WTC11 (cell line): ENCODE results near the gene PCDHGA6. TPM values are rescaled to one million over a fixed set of nuclear protein-coding genes. Genes with fewer than 3 reads are reported as not detected.

Experiments
- ATAC-seq: fragments of 200-7000 bp; cut with Tn5 transposase; 2 replicates; pipeline ENCODE4 v1.10.0; 2021; ENCODE audit warnings: mild to moderate bottlenecking, moderate library complexity
- CTCF ChIA-PET: fragments of 300-600 bp; sonication (Branson Sonifier 250); formaldehyde crosslinking; loops from one replicate; lab custom pipeline; 2021; ENCODE audit warnings: antibody characterized with exemption; lab: Charles Lee
- POLR2A ChIA-PET: fragments of 350-600 bp; sonication (Branson Sonifier 250); formaldehyde crosslinking; loops from one replicate; lab custom pipeline; 2021; ENCODE audit warnings: antibody characterized with exemption; lab: Charles Lee
- DNase-seq: peaks from one replicate; pipeline ENCODE4 v3.0.0; 2021; ENCODE audit warnings: low spot score
- H3K27ac Mint-ChIP-seq: 2 replicates; pipeline ENCODE4 v1.8.0; 2021; ENCODE audit warnings: mixed read lengths
- H3K27me3 Mint-ChIP-seq: 2 replicates; pipeline ENCODE4 v1.8.0; 2021; ENCODE audit warnings: low read depth, mild to moderate bottlenecking, moderate library complexity, mixed read lengths
- H3K36me3 Mint-ChIP-seq: 2 replicates; pipeline ENCODE4 v1.8.0; 2021; ENCODE audit warnings: mixed read lengths
- H3K4me1 Mint-ChIP-seq: 2 replicates; pipeline ENCODE4 v1.8.0; 2022; ENCODE audit warnings: mixed read lengths
- H3K4me3 Mint-ChIP-seq: 2 replicates; pipeline ENCODE4 v1.8.0; 2021; ENCODE audit warnings: mild to moderate bottlenecking, moderate library complexity, mixed read lengths
- H3K9me3 Mint-ChIP-seq: 2 replicates; pipeline ENCODE4 v1.8.0; 2021; ENCODE audit warnings: mixed read lengths
- ETV6 ChIP-seq: sonication (generic); formaldehyde crosslinking; IDR thresholded peaks from 2 replicates; pipeline ENCODE4 v1.8.1; 2022; ENCODE audit warnings: mild to moderate bottlenecking, missing genetic modification reagents
- FOXJ3 ChIP-seq: sonication (generic); formaldehyde crosslinking; IDR thresholded peaks from 2 replicates; pipeline ENCODE4 v1.9.0; 2021; ENCODE audit warnings: missing genetic modification reagents, mild to moderate bottlenecking, borderline replicate concordance
- FOXK1 ChIP-seq: sonication (generic); formaldehyde crosslinking; IDR thresholded peaks from 2 replicates; pipeline ENCODE4 v1.8.0; 2022; ENCODE audit warnings: mild to moderate bottlenecking, moderate library complexity, missing genetic modification reagents
- MXD4 ChIP-seq: fragments of 250-450 bp; sonication (Bioruptor Pico); IDR thresholded peaks from 2 replicates; pipeline ENCODE4 v1.8.0; 2021; ENCODE audit warnings: mild to moderate bottlenecking, moderate library complexity, borderline replicate concordance
- NR2C2 ChIP-seq: sonication (generic); formaldehyde crosslinking; IDR thresholded peaks from 2 replicates; pipeline ENCODE4 v1.8.0; 2022; ENCODE audit warnings: mild to moderate bottlenecking, missing genetic modification reagents
- NR3C1 ChIP-seq: sonication (generic); formaldehyde crosslinking; conservative IDR thresholded peaks from 2 replicates; pipeline ENCODE4 v1.8.1; 2023; ENCODE audit warnings: low read depth, mild to moderate bottlenecking, missing genetic modification reagents
- PRRX2 ChIP-seq: fragments of 250-450 bp; sonication (Bioruptor Pico); IDR thresholded peaks from 2 replicates; pipeline ENCODE4 v1.8.0; 2021; ENCODE audit warnings: mild to moderate bottlenecking
- RORB ChIP-seq: fragments of 250-450 bp; sonication (Bioruptor Pico); IDR thresholded peaks from 2 replicates; pipeline ENCODE4 v1.9.0; 2021; ENCODE audit warnings: mild to moderate bottlenecking
- SOX15 ChIP-seq: fragments of 250-450 bp; sonication (Bioruptor Pico); IDR thresholded peaks from 2 replicates; pipeline ENCODE4 v1.9.0; 2021; ENCODE audit warnings: mild to moderate bottlenecking
- SP1 ChIP-seq: sonication (generic); formaldehyde crosslinking; conservative IDR thresholded peaks from 2 replicates; pipeline ENCODE4 v1.8.1; 2022; ENCODE audit warnings: missing genetic modification reagents
- TCF7 ChIP-seq: sonication (generic); formaldehyde crosslinking; IDR thresholded peaks from 2 replicates; pipeline ENCODE4 v1.8.0; 2022; ENCODE audit warnings: mild to moderate bottlenecking, low read depth, missing genetic modification reagents, moderate library complexity
- TEAD1 ChIP-seq: sonication (generic); formaldehyde crosslinking; IDR thresholded peaks from 2 replicates; pipeline ENCODE4 v1.8.0; 2022; ENCODE audit warnings: mild to moderate bottlenecking, missing genetic modification reagents
- ZBTB21 ChIP-seq: sonication (generic); formaldehyde crosslinking; IDR thresholded peaks from 2 replicates; pipeline ENCODE4 v1.8.1; 2023; ENCODE audit warnings: mild to moderate bottlenecking, missing genetic modification reagents, borderline replicate concordance
- ZNF263 ChIP-seq: sonication (generic); formaldehyde crosslinking; IDR thresholded peaks from 2 replicates; pipeline ENCODE4 v1.8.1; 2022; ENCODE audit warnings: low read depth, mild to moderate bottlenecking, moderate library complexity, missing genetic modification reagents
- total RNA-seq: library from RNA; stranded (reverse); gene quantifications from 3 replicates; pipeline ENCODE4 v1.2.3, GENCODE V29; 2021
- TF ChIP-seq, protein P1 (sequence below): sonication (generic); formaldehyde crosslinking; IDR thresholded peaks from 2 replicates; pipeline ENCODE4 v1.8.1; 2023; ENCODE audit warnings: mild to moderate bottlenecking, missing genetic modification reagents
- TF ChIP-seq, protein P2 (sequence below): sonication (generic); formaldehyde crosslinking; IDR thresholded peaks from 2 replicates; pipeline ENCODE4 v1.8.0; 2023; ENCODE audit warnings: mild to moderate bottlenecking, missing genetic modification reagents
- TF ChIP-seq, protein P3 (sequence below): sonication (generic); formaldehyde crosslinking; IDR thresholded peaks from 2 replicates; pipeline ENCODE4 v1.8.0; 2022; ENCODE audit warnings: mild to moderate bottlenecking, missing genetic modification reagents
- TF ChIP-seq, protein P4 (sequence below): fragments of 200-600 bp; IDR thresholded peaks from 2 replicates; pipeline ENCODE4 v1.8.0; 2022; ENCODE audit warnings: antibody characterized with exemption
- TF ChIP-seq, protein P5 (sequence below): sonication (generic); formaldehyde crosslinking; IDR thresholded peaks from 2 replicates; pipeline ENCODE4 v1.8.0; 2022; ENCODE audit warnings: mild to moderate bottlenecking, missing genetic modification reagents
- TF ChIP-seq, protein P6 (sequence below): sonication (generic); formaldehyde crosslinking; IDR thresholded peaks from 2 replicates; pipeline ENCODE4 v1.8.0; 2022; ENCODE audit warnings: mild to moderate bottlenecking, missing genetic modification reagents
- TF ChIP-seq, protein P7 (sequence below): fragments of 250-450 bp; sonication (Bioruptor Pico); IDR thresholded peaks from 2 replicates; pipeline ENCODE4 v1.9.0; 2021; ENCODE audit warnings: moderate library complexity, mild to moderate bottlenecking, inconsistent platforms, borderline replicate concordance

Gene PCDHGA6
- total RNA-seq, 1 experiment from 2014 or later: 3.3 TPM

DNA sequence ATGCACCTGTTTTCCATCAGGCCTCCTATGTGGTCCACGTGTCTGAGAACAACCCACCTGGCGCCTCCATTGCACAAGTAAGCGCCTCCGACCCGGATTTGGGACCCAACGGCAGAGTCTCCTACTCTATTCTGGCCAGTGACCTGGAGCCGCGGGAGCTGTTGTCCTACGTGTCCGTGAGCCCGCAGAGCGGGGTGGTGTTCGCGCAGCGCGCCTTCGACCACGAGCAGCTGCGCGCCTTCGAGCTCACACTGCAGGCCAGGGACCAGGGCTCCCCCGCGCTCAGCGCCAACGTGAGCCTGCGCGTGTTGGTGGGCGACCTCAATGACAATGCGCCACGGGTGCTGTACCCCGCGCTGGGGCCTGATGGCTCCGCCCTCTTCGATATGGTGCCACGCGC is 22.1 kb upstream of the PCDHGA6 start:
- ChIA-PET CTCF (interaction anchor here (0.8 to 3.7 kb wide), 6 partner anchors 8 to 206 kb away, joined by 3 to 27 read pairs (median 12); partner anchors contain the start of genes PCDHB14, PCDHB15, PCDHGA10 and PCDHGB2), POLR2A (no interaction called here)
- Mint-ChIP-seq H3K27me3 (peaks cover 8% of the 10 kb centered on the region), H3K36me3 (peaks cover 56% of the 10 kb centered on the region), H3K4me3 (no peak overlapping the region)
- TF ChIP-seq ZBTB21 (no peak), PRRX2 (CRISPR knock-in tag) (no peak), FOXJ3 (CRISPR knock-in tag) (no peak), SOX15 (no peak)
- TF ChIP-seq, protein P1, sequence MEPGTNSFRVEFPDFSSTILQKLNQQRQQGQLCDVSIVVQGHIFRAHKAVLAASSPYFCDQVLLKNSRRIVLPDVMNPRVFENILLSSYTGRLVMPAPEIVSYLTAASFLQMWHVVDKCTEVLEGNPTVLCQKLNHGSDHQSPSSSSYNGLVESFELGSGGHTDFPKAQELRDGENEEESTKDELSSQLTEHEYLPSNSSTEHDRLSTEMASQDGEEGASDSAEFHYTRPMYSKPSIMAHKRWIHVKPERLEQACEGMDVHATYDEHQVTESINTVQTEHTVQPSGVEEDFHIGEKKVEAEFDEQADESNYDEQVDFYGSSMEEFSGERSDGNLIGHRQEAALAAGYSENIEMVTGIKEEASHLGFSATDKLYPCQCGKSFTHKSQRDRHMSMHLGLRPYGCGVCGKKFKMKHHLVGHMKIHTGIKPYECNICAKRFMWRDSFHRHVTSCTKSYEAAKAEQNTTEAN (CRISPR knock-in tag): no peak
- TF ChIP-seq, protein P2, sequence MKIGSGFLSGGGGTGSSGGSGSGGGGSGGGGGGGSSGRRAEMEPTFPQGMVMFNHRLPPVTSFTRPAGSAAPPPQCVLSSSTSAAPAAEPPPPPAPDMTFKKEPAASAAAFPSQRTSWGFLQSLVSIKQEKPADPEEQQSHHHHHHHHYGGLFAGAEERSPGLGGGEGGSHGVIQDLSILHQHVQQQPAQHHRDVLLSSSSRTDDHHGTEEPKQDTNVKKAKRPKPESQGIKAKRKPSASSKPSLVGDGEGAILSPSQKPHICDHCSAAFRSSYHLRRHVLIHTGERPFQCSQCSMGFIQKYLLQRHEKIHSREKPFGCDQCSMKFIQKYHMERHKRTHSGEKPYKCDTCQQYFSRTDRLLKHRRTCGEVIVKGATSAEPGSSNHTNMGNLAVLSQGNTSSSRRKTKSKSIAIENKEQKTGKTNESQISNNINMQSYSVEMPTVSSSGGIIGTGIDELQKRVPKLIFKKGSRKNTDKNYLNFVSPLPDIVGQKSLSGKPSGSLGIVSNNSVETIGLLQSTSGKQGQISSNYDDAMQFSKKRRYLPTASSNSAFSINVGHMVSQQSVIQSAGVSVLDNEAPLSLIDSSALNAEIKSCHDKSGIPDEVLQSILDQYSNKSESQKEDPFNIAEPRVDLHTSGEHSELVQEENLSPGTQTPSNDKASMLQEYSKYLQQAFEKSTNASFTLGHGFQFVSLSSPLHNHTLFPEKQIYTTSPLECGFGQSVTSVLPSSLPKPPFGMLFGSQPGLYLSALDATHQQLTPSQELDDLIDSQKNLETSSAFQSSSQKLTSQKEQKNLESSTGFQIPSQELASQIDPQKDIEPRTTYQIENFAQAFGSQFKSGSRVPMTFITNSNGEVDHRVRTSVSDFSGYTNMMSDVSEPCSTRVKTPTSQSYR (CRISPR knock-in tag): no peak
- TF ChIP-seq, protein P3, sequence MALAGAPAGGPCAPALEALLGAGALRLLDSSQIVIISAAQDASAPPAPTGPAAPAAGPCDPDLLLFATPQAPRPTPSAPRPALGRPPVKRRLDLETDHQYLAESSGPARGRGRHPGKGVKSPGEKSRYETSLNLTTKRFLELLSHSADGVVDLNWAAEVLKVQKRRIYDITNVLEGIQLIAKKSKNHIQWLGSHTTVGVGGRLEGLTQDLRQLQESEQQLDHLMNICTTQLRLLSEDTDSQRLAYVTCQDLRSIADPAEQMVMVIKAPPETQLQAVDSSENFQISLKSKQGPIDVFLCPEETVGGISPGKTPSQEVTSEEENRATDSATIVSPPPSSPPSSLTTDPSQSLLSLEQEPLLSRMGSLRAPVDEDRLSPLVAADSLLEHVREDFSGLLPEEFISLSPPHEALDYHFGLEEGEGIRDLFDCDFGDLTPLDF: no peak
- TF ChIP-seq, all 79 proteins: peak for 0
- DNase-seq (no peak), ATAC-seq (no peak)
- no peak overlapping the region for H3K27ac Mint-ChIP-seq
- peaks cover 2% of the 10 kb centered on the region for H3K4me1 Mint-ChIP-seq
- H3K9me3 Mint-ChIP-seq: peaks cover 55% of the 10 kb centered on the region

DNA sequence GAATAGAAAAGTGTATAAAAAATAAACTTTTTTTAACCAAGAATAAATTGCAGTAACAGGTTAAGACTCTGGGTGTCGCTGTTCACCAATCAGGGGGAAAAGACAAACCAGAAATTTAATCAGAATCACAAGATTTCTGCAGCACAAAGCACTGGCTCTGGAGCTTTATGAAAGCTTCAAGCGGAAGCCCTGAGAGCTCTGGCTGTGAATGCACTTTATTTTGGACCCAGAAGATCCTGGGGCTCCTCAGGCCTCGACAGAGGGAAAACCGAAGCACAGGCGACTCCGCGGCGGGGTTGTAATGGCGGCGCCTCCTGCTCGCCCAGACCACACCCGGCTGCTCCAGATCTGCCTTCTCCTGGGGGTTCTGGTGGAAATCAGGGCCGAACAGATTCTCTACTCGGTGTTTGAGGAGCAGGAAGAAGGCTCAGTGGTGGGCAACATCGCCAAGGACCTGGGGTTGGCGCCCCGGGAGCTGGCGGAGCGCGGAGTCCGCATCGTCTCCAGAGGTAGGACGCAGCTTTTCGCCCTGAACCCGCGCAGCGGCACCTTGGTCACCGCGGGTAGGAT is 18.7 kb upstream of the PCDHGA6 start, which contains the start of gene PCDHGA4:
Gene PCDHGA4, plus strand, starts transcription at position 122 of the 570 bp plus-strand sequence. Its CDS starts 87 bp downstream, at position 209.
- Mint-ChIP-seq H3K4me1 (peaks cover 5% of the 10 kb centered on the region), H3K4me3 (no peak within 1 kb of the TSS), H3K27ac (no peak within 1 kb of the TSS), H3K36me3 (peaks cover 57% of the 10 kb centered on the region), H3K27me3 (peaks cover 8% of the 10 kb centered on the region), H3K9me3 (peaks cover 54% of the 10 kb centered on the region)
- ChIA-PET CTCF (interaction anchor here (0.6 to 2.5 kb wide), 15 partner anchors 11 to 206 kb away, joined by 3 to 11 read pairs (median 5); partner anchors contain the start of genes PCDHB15, PCDHGA1, PCDHGA10 and PCDHGA3), POLR2A (no interaction called here)
- no peak for DNase-seq
- no peak for ATAC-seq
- TF ChIP-seq, protein P4, sequence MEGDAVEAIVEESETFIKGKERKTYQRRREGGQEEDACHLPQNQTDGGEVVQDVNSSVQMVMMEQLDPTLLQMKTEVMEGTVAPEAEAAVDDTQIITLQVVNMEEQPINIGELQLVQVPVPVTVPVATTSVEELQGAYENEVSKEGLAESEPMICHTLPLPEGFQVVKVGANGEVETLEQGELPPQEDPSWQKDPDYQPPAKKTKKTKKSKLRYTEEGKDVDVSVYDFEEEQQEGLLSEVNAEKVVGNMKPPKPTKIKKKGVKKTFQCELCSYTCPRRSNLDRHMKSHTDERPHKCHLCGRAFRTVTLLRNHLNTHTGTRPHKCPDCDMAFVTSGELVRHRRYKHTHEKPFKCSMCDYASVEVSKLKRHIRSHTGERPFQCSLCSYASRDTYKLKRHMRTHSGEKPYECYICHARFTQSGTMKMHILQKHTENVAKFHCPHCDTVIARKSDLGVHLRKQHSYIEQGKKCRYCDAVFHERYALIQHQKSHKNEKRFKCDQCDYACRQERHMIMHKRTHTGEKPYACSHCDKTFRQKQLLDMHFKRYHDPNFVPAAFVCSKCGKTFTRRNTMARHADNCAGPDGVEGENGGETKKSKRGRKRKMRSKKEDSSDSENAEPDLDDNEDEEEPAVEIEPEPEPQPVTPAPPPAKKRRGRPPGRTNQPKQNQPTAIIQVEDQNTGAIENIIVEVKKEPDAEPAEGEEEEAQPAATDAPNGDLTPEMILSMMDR: peak; percentile 73
- TF ChIP-seq FOXK1 (CRISPR knock-in tag): no peak

DNA sequence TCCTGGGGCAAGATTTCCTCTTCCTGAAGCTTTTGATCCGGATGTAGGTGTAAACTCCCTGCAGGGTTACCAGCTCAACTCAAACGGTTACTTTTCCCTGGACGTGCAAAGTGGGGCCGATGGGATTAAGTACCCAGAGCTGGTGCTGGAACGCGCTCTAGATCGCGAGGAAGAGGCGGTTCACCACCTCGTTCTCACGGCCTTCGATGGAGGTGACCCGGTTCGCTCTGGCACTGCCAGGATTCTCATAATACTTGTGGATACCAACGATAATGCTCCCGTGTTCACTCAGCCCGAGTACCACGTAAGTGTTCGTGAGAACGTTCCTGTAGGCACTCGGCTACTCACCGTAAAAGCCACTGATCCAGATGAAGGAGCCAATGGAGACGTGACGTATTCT is 18.1 kb upstream of the PCDHGA6 start:
- no peak overlapping the region for H3K27ac Mint-ChIP-seq
- H3K4me3 Mint-ChIP-seq: no peak overlapping the region
- TF ChIP-seq, protein P5, sequence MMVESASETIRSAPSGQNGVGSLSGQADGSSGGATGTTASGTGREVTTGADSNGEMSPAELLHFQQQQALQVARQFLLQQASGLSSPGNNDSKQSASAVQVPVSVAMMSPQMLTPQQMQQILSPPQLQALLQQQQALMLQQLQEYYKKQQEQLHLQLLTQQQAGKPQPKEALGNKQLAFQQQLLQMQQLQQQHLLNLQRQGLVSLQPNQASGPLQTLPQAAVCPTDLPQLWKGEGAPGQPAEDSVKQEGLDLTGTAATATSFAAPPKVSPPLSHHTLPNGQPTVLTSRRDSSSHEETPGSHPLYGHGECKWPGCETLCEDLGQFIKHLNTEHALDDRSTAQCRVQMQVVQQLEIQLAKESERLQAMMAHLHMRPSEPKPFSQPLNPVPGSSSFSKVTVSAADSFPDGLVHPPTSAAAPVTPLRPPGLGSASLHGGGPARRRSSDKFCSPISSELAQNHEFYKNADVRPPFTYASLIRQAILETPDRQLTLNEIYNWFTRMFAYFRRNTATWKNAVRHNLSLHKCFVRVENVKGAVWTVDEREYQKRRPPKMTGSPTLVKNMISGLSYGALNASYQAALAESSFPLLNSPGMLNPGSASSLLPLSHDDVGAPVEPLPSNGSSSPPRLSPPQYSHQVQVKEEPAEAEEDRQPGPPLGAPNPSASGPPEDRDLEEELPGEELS (CRISPR knock-in tag): no peak
- TF ChIP-seq ETV6 (CRISPR knock-in tag): no peak
- TF ChIP-seq, protein P6, sequence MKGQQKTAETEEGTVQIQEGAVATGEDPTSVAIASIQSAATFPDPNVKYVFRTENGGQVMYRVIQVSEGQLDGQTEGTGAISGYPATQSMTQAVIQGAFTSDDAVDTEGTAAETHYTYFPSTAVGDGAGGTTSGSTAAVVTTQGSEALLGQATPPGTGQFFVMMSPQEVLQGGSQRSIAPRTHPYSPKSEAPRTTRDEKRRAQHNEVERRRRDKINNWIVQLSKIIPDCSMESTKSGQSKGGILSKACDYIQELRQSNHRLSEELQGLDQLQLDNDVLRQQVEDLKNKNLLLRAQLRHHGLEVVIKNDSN (CRISPR knock-in tag): no peak
- no peak for TF ChIP-seq NR3C1 (CRISPR knock-in tag)
- TF ChIP-seq TCF7 (CRISPR knock-in tag): no peak
- TF ChIP-seq MXD4 (CRISPR knock-in tag): no peak
- no peak for TF ChIP-seq SP1 (CRISPR knock-in tag)
- no peak for TF ChIP-seq RORB
- TF ChIP-seq, protein P7, sequence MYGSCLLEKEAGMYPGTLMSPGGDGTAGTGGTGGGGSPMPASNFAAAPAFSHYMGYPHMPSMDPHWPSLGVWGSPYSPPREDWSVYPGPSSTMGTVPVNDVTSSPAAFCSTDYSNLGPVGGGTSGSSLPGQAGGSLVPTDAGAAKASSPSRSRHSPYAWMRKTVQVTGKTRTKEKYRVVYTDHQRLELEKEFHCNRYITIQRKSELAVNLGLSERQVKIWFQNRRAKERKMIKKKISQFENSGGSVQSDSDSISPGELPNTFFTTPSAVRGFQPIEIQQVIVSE (CRISPR knock-in tag): no peak
- TF ChIP-seq NR2C2 (CRISPR knock-in tag): no peak
- no peak for TF ChIP-seq TEAD1 (CRISPR knock-in tag)
- no peak for TF ChIP-seq ZNF263 (CRISPR knock-in tag)
- TF ChIP-seq ZBTB21: no peak

More for the DNA sequence above, 18.1 kb upstream of the PCDHGA6 start:
- ATAC-seq: no peak
- DNase-seq: no peak
- POLR2A ChIA-PET: no interaction called here
- H3K36me3 Mint-ChIP-seq: peaks cover 59% of the 10 kb centered on the region
- H3K4me1 Mint-ChIP-seq: peaks cover 7% of the 10 kb centered on the region
- CTCF ChIA-PET: interaction anchor here (0.9 to 2.5 kb wide), 13 partner anchors 12 to 208 kb away, joined by 3 to 11 read pairs (median 5); partner anchors contain the start of genes PCDHB15, PCDHGA10, PCDHGA3 and PCDHGB4
- H3K9me3 Mint-ChIP-seq: peaks cover 56% of the 10 kb centered on the region
- peaks cover 9% of the 10 kb centered on the region for H3K27me3 Mint-ChIP-seq
